ENCODE results near the gene RIMS3.

RIMS3 gene

DNA sequence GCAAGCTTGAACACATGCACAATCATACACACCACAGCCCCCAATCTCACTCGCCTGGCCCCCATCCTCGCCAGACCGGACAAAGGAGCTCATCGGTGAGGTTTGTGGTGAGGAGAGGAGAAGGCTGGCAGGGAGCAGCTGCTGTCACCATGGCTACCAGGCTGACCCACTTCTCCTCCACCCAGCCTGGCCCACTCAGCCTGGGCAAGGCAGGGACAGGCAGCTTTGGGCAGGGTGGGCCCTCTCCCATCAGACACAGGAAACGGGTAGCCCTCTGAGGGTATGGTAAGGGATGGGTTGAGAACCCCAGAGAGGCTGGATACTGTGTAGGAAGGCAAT lies 15.9 kb downstream of the RIMS3 start:
- no peak overlapping the region for H2AFZ ChIP-seq (ENCODE audit: low read depth, low read length)
- H3K9ac ChIP-seq (ENCODE audit: low read length): no peak overlapping the region
- no peaks in the 10 kb centered on the region for H3K79me2 ChIP-seq (ENCODE audit: low read length)

DNA sequence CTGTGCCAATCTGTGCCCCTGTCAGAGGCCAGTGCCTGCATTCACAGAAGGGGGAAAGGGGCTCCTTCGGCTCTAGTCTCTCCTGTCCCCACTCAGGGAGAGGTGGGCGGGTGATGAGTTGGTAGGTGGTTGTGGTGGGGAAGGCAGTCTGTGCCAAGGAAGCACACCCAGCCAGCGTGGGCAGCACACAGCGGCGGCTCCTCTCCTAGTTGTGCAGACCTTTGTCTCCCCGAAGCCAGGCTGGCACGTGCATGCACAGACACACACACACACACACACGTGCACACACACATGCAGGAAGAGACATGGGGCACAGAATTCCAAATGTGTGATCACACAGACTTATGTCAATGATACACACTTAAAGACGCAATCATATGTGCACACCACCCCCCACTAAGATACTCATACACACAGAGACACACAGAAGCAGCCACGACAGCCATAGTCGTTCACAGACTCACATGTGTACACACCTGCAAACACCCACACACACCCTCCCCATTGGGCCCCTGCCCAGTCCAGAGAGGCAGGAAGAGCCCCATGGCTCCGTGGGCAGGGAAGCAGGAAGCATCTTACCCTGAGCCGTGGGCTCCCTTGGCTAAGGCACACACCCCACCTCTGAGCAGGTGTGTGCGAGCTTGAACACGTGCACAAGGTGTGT lies 16.4 kb downstream of the RIMS3 start:
- Histone ChIP-seq H3K79me2 (ENCODE audit: low read length) (no peaks in the 10 kb centered on the region), H3K9me3 (ENCODE audit: insufficient read depth, low read length) (no peaks in the 10 kb centered on the region), H3K36me3 (replicated peaks; ENCODE audit: low read depth, low read length) (no peaks in the 10 kb centered on the region), H3K27me3 (ENCODE audit: low read depth, low read length) (no peaks in the 10 kb centered on the region), H4K20me1 (ENCODE audit: insufficient read depth, low read length) (no peaks in the 10 kb centered on the region), H3K4me2 (ENCODE audit: low read length) (no peak overlapping the region), H3K9ac (ENCODE audit: low read length) (no peak overlapping the region), H3K4me3 (ENCODE audit: low read length) (no peak overlapping the region), H3K27ac (ENCODE audit: low read length) (no peak overlapping the region), H3K4me1 (ENCODE audit: low read length) (no peaks in the 10 kb centered on the region), H2AFZ (ENCODE audit: low read depth, low read length) (no peak overlapping the region)
- no peak for TF ChIP-seq EZH2phosphoT487 (IDR thresholded peaks at IDR 0.05; ENCODE audit: low read depth)
- TF ChIP-seq, protein P1, sequence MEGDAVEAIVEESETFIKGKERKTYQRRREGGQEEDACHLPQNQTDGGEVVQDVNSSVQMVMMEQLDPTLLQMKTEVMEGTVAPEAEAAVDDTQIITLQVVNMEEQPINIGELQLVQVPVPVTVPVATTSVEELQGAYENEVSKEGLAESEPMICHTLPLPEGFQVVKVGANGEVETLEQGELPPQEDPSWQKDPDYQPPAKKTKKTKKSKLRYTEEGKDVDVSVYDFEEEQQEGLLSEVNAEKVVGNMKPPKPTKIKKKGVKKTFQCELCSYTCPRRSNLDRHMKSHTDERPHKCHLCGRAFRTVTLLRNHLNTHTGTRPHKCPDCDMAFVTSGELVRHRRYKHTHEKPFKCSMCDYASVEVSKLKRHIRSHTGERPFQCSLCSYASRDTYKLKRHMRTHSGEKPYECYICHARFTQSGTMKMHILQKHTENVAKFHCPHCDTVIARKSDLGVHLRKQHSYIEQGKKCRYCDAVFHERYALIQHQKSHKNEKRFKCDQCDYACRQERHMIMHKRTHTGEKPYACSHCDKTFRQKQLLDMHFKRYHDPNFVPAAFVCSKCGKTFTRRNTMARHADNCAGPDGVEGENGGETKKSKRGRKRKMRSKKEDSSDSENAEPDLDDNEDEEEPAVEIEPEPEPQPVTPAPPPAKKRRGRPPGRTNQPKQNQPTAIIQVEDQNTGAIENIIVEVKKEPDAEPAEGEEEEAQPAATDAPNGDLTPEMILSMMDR (IDR thresholded peaks at IDR 0.05; ENCODE audit: low read depth, low read length): no peak

More for the DNA sequence above, 15.9 kb downstream of the RIMS3 start:
- no peak overlapping the region for H3K4me3 ChIP-seq (ENCODE audit: low read length)
- H3K27ac ChIP-seq (ENCODE audit: low read length): no peak overlapping the region
- TF ChIP-seq EZH2phosphoT487 (IDR thresholded peaks at IDR 0.05; ENCODE audit: low read depth): no peak
- TF ChIP-seq, protein P1 (IDR thresholded peaks at IDR 0.05; ENCODE audit: low read depth, low read length): no peak
- H3K4me2 ChIP-seq (ENCODE audit: low read length): no peak overlapping the region
- H3K4me1 ChIP-seq (ENCODE audit: low read length): no peaks in the 10 kb centered on the region
- H3K27me3 ChIP-seq (ENCODE audit: low read depth, low read length): no peaks in the 10 kb centered on the region
- no peaks in the 10 kb centered on the region for H3K9me3 ChIP-seq (ENCODE audit: insufficient read depth, low read length)
- H3K36me3 ChIP-seq (replicated peaks; ENCODE audit: low read depth, low read length): no peaks in the 10 kb centered on the region
- no peaks in the 10 kb centered on the region for H4K20me1 ChIP-seq (ENCODE audit: insufficient read depth, low read length)

DNA sequence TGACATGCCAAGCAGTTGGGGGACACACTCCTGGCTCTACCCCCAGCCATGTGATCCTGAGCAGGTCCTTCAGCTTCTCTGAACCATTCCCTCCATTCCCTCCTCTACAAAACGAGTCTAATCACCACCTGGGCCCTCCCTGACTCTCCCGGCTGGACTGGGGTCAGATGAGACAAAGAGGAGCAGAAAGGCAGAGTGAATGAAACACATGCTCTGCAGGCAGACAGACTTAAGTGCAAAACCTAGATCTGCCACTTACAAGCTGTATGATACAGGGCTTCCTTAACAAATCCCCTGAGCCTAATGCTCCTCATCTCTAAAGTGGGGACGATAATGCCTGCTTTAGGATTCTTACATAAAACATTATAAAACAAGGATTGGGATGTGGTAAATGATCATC lies 17.3 kb downstream of the RIMS3 start:
- Histone ChIP-seq H3K4me3 (ENCODE audit: low read length) (no peak overlapping the region), H3K9ac (ENCODE audit: low read length) (no peak overlapping the region), H3K79me2 (ENCODE audit: low read length) (no peaks in the 10 kb centered on the region), H3K9me3 (ENCODE audit: insufficient read depth, low read length) (no peaks in the 10 kb centered on the region), H3K4me2 (ENCODE audit: low read length) (no peak overlapping the region), H4K20me1 (ENCODE audit: insufficient read depth, low read length) (no peaks in the 10 kb centered on the region), H3K27me3 (ENCODE audit: low read depth, low read length) (no peaks in the 10 kb centered on the region), H3K27ac (ENCODE audit: low read length) (no peak overlapping the region), H3K4me1 (ENCODE audit: low read length) (no peaks in the 10 kb centered on the region), H2AFZ (ENCODE audit: low read depth, low read length) (no peak overlapping the region), H3K36me3 (replicated peaks; ENCODE audit: low read depth, low read length) (no peaks in the 10 kb centered on the region)
- TF ChIP-seq EZH2phosphoT487 (IDR thresholded peaks at IDR 0.05; ENCODE audit: low read depth): no peak
- TF ChIP-seq, protein P1 (IDR thresholded peaks at IDR 0.05; ENCODE audit: low read depth, low read length): no peak

DNA sequence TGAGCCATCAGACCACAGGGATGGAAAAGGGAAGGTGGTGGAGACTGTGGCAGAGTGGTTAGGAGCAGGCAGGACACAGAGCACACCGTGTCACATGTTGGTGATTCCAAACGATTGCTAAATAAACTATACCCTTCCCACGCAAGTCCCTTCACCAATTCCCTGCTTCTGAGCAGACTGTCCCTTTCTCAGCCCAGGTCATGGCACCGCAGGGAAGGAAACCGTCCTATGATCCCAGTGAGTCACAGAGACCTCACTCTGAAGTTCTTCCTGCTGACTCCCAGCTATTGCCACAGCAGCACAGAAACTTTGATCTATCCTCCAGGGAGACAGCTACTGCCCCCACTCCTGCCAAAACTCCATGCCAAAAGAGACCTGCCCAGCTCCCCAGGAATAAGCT lies 19.2 kb downstream of the RIMS3 start:
- Histone ChIP-seq H3K4me2 (ENCODE audit: low read length) (no peak overlapping the region), H3K36me3 (replicated peaks; ENCODE audit: low read depth, low read length) (no peaks in the 10 kb centered on the region), H3K27me3 (ENCODE audit: low read depth, low read length) (no peaks in the 10 kb centered on the region), H3K4me1 (ENCODE audit: low read length) (no peaks in the 10 kb centered on the region), H3K9me3 (ENCODE audit: insufficient read depth, low read length) (no peaks in the 10 kb centered on the region), H3K4me3 (ENCODE audit: low read length) (no peak overlapping the region), H2AFZ (ENCODE audit: low read depth, low read length) (no peak overlapping the region), H3K27ac (ENCODE audit: low read length) (no peak overlapping the region), H3K79me2 (ENCODE audit: low read length) (no peaks in the 10 kb centered on the region), H3K9ac (ENCODE audit: low read length) (no peak overlapping the region), H4K20me1 (ENCODE audit: insufficient read depth, low read length) (no peaks in the 10 kb centered on the region)
- TF ChIP-seq, protein P1 (IDR thresholded peaks at IDR 0.05; ENCODE audit: low read depth, low read length): no peak
- TF ChIP-seq EZH2phosphoT487 (IDR thresholded peaks at IDR 0.05; ENCODE audit: low read depth): no peak
